ENCODE measurements around the gene CD300LB.

The CD300LB gene

GRCh38 chr17:74547736-74548135, 16.5 kb upstream of the CD300LB start:
- DNase-seq, result no peak

- no peak for DNase-seq
These were observed 16.0 kb upstream of the CD300LB start for GRCh38 chr17:74547264-74547663.

- DNase-seq, result no peak
These were observed 15.3 kb upstream of the CD300LB start for GRCh38 chr17:74546586-74546985.

GRCh38 chr17:74545843-74546230, 14.6 kb upstream of the CD300LB start, which contains the start of gene CD300C:
TSS of gene CD300C (minus strand) at chr17:74546115. CDS start at chr17:74545782, 333 bp downstream.
- DNase-seq, result no peak

GRCh38 chr17:74544991-74545842, 13.9 kb upstream of the CD300LB start:
- DNase-seq, result no peak

- no peak for DNase-seq
These were observed 12.9 kb upstream of the CD300LB start for GRCh38 chr17:74543891-74544760.

- no peak for DNase-seq
These were observed 12.1 kb upstream of the CD300LB start for GRCh38 chr17:74543406-74543805.

- DNase-seq, result no peak
These were observed 11.6 kb upstream of the CD300LB start for GRCh38 chr17:74542727-74543383.

GRCh38 chr17:74542166-74542565, 10.9 kb upstream of the CD300LB start:
- no peak for DNase-seq

GRCh38 chr17:74541176-74542111, 10.2 kb upstream of the CD300LB start:
- DNase-seq, result no peak

GRCh38 chr17:74539281-74539820, 8.1 kb upstream of the CD300LB start:
- no peak for DNase-seq

- DNase-seq, result no peak
These were observed 5.6 kb upstream of the CD300LB start for GRCh38 chr17:74536890-74537289.

GRCh38 chr17:74532115-74532514, 840 bp upstream of the CD300LB start:
- DNase-seq, result no peak

- no peak for DNase-seq
These were observed 484 bp downstream of the CD300LB start for GRCh38 chr17:74530831-74531150.

GRCh38 chr17:74529243-74529642, 2.0 kb downstream of the CD300LB start:
- DNase-seq, result no peak

GRCh38 chr17:74528491-74529199, 2.6 kb downstream of the CD300LB start:
- DNase-seq, result no peak

GRCh38 chr17:74527756-74528155, 3.5 kb downstream of the CD300LB start:
- no peak for DNase-seq

GRCh38 chr17:74527081-74527480, 4.2 kb downstream of the CD300LB start:
- no peak for DNase-seq

- DNase-seq, result no peak
These were observed 4.6 kb downstream of the CD300LB start for GRCh38 chr17:74526681-74527080.

- DNase-seq, result no peak
These were observed 5.4 kb downstream of the CD300LB start for GRCh38 chr17:74525781-74526288.

- DNase-seq, result no peak
These were observed 5.9 kb downstream of the CD300LB start for GRCh38 chr17:74525465-74525725.
